OCI-LY7 (cell line): ENCODE results near the gene FBXL16. TPM values are rescaled to one million over a fixed set of nuclear protein-coding genes. Genes with fewer than 3 reads are reported as not detected.

ENCODE experiments used
- BruUV-seq: library from RNA; stranded (reverse); fragments of 400-500 nt; replicated peaks from 2 replicates; lab custom pipeline; 2021; lab: Mats Ljungman, UMichigan
- CTCF ChIA-PET: fragments of 300-600 bp; sonication (Branson Sonifier 250); formaldehyde crosslinking; loops from one replicate; lab custom pipeline; 2022; ENCODE audit warnings: antibody characterized with exemption; ENCODE audit not compliant: unreplicated experiment; lab: Charles Lee
- POLR2A ChIA-PET: fragments of 300-600 bp; sonication (Branson Sonifier 250); formaldehyde crosslinking; loops from one replicate; lab custom pipeline; 2022; ENCODE audit warnings: antibody characterized with exemption; lab: Charles Lee
- DNase-seq: peaks from one replicate; pipeline ENCODE4 v3.0.0-alpha.2; 2015; ENCODE audit warnings: low spot score
- H2AFZ ChIP-seq: fragments of 200-600 bp; sonication (generic), shearing (Covaris generic); 2 replicates; pipeline ENCODE4 v1.6.1; 2014; ENCODE audit warnings: mild to moderate bottlenecking, antibody characterized with exemption, low read length, moderate library complexity
- H3K27ac ChIP-seq: fragments of 200-600 bp; sonication (generic); 2 replicates; pipeline ENCODE4 v1.5.1; 2014; ENCODE audit warnings: mixed run types, low read depth, mild to moderate bottlenecking, moderate library complexity, low read length, inconsistent platforms; ENCODE audit not compliant: poor library complexity, severe bottlenecking
- H3K36me3 ChIP-seq: fragments of 200-600 bp; sonication (generic); 2 replicates; pipeline ENCODE4 v1.6.1; 2014; ENCODE audit warnings: mild to moderate bottlenecking, antibody characterized with exemption, low read length, moderate library complexity, mixed read lengths; ENCODE audit not compliant: insufficient read depth
- H3K4me1 ChIP-seq: fragments of 200-600 bp; sonication (generic); 2 replicates; pipeline ENCODE4 v1.5.1; 2014; ENCODE audit warnings: mild to moderate bottlenecking, low read length; ENCODE audit not compliant: insufficient read depth, poor library complexity, severe bottlenecking
- H3K4me2 ChIP-seq: fragments of 200-600 bp; sonication (generic); 2 replicates; pipeline ENCODE4 v1.6.1; 2014; ENCODE audit warnings: mild to moderate bottlenecking, low read length
- H3K4me3 ChIP-seq: fragments of 200-600 bp; sonication (generic); 2 replicates; pipeline ENCODE4 v1.5.1; 2014; ENCODE audit warnings: mild to moderate bottlenecking, low read depth, low read length; ENCODE audit not compliant: poor library complexity, severe bottlenecking
- H3K79me2 ChIP-seq: fragments of 200-600 bp; sonication (generic); 2 replicates; pipeline ENCODE4 v1.6.1; 2016; ENCODE audit warnings: low read depth, mild to moderate bottlenecking, low read length, moderate library complexity, mixed read lengths; ENCODE audit not compliant: insufficient read depth
- H3K9me2 ChIP-seq: fragments of 200-600 bp; sonication (generic); 2 replicates; pipeline ENCODE4 v1.6.1; 2016; ENCODE audit warnings: mild to moderate bottlenecking, low read length, mixed read lengths; ENCODE audit not compliant: insufficient read depth
- H3K9me3 ChIP-seq: fragments of 200-600 bp; sonication (generic); 2 replicates; pipeline ENCODE4 v1.6.1; 2014; ENCODE audit warnings: mild to moderate bottlenecking, mixed run types, low read length, mixed read lengths
- H4K20me1 ChIP-seq: fragments of 200-600 bp; sonication (generic); 2 replicates; pipeline ENCODE4 v1.6.1; 2014; ENCODE audit warnings: mild to moderate bottlenecking, antibody characterized with exemption, low read length, moderate library complexity, mixed read lengths; ENCODE audit not compliant: insufficient read depth
- EZH2phosphoT487 ChIP-seq: fragments of 200-600 bp; sonication (generic); IDR thresholded peaks from 2 replicates; pipeline ENCODE4 v1.6.1; 2018; ENCODE audit warnings: low read depth, borderline replicate concordance, mild to moderate bottlenecking, mixed run types, antibody characterized with exemption, low read length, moderate library complexity, mixed read lengths
- intact Hi-C: fragments of 100-400 bp; cut with micrococcal nuclease; formaldehyde crosslinking; loops from one replicate; pipeline ENCODE4 v1.10.0; 2022; ENCODE audit not compliant: unreplicated experiment
- total RNA-seq, 2 experiments: library from RNA; depleted of rRNA in 1 of 2; stranded (reverse); fragments of >200 nt in 1 of 2; shearing (Covaris generic) in 1 of 2; gene quantifications; 2 replicates each; pipeline ENCODE4 v1.2.3, GENCODE V29; 2014 to 2022
- TF ChIP-seq, protein P1 (sequence below): fragments of 200-600 bp; sonication (generic); conservative IDR thresholded peaks from 2 replicates; pipeline ENCODE4 v1.5.1; 2014; ENCODE audit warnings: mild to moderate bottlenecking, antibody characterized with exemption, low read length, moderate library complexity, mixed read lengths

FBXL16 gene
- total RNA-seq, 2 experiments from 2014 or later: 0.16 to 0.42 TPM

DNA sequence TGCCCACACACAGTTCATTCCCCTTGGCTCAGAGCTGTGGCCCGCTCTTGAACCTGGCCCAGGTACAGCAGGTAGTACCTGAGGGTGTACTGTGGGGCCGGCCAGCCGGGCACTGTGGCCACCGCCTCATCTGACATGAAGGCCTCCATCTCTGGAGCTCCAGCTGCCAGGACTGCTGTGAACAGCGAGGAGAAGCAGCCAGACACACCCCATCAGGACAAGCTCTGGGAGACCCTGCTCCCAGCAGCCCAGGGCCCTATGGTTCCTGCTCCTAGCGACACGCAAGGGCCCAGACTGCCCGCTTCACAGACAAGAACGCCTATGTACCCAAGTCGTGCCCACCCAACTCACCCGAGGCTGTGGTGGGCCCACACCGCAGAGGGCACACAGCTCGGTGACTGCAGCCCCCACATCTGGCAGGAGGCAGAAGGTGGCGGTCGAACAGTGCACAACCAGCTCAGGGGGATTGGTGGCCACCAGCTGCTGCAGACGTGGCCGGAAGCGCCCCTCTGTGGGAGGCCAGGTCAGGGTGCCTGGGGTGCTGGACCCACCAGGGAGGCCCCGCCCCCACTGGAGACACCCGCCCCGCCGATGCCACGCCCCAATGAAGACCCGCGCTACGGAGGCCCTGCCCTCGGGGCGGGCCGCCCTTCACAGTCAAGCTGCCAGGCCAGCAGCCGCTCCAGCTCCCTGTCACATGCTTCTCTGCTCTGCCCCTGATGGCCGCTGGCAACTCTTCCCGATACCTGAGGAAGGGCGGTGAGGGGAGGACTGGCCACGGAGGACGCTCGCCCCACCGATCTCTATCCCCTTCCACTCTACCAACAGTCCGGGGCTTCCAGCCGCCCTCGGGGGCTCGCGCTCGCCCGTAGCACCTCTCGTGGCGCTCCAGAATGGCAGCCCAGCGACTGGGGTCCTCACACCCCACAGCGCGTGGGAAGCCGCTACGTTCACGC lies 26.5 kb downstream of the FBXL16 start:
- peaks cover 5% of the 10 kb centered on the region; the same call in 1 of the 2 replicates for H4K20me1 ChIP-seq
- no peaks in the 10 kb centered on the region for H3K9me2 ChIP-seq
- H3K36me3 ChIP-seq: peaks cover 28% of the 10 kb centered on the region
- H3K4me1 ChIP-seq: peaks cover 35% of the 10 kb centered on the region
- POLR2A ChIA-PET: interaction anchor here (0.6 to 1.2 kb wide), 2 partner anchors 9 to 263 kb away, joined by 3 to 4 read pairs; no protein-coding TSS in a partner anchor
- intact Hi-C loops: loop anchor here (1.0 kb wide), 1 partner anchor 11 kb away; the partner anchor contains the start of gene RHOT2
- CTCF ChIA-PET: interaction anchor here (0.6 kb wide), 1 partner anchor 110 kb away, joined by 3 read pairs; no protein-coding TSS in a partner anchor
- TF ChIP-seq, protein P1, sequence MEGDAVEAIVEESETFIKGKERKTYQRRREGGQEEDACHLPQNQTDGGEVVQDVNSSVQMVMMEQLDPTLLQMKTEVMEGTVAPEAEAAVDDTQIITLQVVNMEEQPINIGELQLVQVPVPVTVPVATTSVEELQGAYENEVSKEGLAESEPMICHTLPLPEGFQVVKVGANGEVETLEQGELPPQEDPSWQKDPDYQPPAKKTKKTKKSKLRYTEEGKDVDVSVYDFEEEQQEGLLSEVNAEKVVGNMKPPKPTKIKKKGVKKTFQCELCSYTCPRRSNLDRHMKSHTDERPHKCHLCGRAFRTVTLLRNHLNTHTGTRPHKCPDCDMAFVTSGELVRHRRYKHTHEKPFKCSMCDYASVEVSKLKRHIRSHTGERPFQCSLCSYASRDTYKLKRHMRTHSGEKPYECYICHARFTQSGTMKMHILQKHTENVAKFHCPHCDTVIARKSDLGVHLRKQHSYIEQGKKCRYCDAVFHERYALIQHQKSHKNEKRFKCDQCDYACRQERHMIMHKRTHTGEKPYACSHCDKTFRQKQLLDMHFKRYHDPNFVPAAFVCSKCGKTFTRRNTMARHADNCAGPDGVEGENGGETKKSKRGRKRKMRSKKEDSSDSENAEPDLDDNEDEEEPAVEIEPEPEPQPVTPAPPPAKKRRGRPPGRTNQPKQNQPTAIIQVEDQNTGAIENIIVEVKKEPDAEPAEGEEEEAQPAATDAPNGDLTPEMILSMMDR: no peak
- TF ChIP-seq EZH2phosphoT487: no peak
- no TSS peak for BruUV-seq
- H3K4me2 ChIP-seq: peak overlapping the region; percentile 88
- H3K79me2 ChIP-seq: peaks cover 25% of the 10 kb centered on the region; the same call in 1 of the 2 replicates
- peak overlapping the region; percentile 58 for H3K4me3 ChIP-seq
- no peaks in the 10 kb centered on the region for H3K9me3 ChIP-seq
- peak; percentile 64 for DNase-seq
- no peak overlapping the region for H3K27ac ChIP-seq
- H2AFZ ChIP-seq: no peak overlapping the region

DNA sequence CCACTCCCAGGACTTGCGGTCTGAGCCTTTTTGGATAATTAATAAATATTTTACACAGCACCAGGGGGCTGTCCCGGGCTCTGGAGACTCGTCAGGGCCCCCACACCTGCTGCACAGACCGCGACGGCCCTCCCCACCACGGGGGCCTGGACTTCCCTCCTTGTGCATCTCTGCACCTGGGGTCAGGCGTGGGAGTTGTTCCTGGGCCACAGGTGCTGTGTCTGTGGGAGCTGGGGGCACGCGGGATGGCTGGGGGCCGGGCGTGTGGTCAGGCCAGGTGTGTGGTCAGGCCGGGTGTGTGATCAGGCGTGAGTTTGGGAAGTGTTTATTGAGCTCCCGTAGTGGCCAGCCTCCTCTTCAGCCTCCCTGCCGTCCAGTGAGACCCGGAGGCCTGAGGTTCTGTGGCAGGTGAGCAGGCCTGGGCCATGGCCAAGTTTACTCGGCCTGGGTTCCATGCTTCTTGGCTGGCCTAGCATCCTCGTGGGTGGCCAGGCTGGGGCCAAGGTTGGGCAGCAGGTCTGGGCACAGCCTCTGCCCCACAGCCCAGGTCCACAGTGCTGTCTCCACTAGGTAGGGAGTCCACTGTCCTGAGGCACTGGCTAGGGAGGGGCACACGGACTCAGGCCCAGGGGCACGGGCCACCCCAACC lies 27.3 kb downstream of the FBXL16 start:
- CTCF ChIA-PET: interaction anchor here (0.6 kb wide), 1 partner anchor 110 kb away, joined by 3 read pairs; no protein-coding TSS in a partner anchor

More for the DNA sequence above, 27.3 kb downstream of the FBXL16 start:
- no peak for DNase-seq
- Histone ChIP-seq H3K36me3 (peaks cover 32% of the 10 kb centered on the region), H3K9me3 (no peaks in the 10 kb centered on the region), H3K4me1 (peaks cover 31% of the 10 kb centered on the region), H4K20me1 (peaks cover 5% of the 10 kb centered on the region; the same call in 1 of the 2 replicates), H2AFZ (no peak overlapping the region), H3K9me2 (no peaks in the 10 kb centered on the region), H3K27ac (no peak overlapping the region), H3K79me2 (peaks cover 20% of the 10 kb centered on the region; the same call in 1 of the 2 replicates), H3K4me2 (no peak overlapping the region), H3K4me3 (no peak overlapping the region)
- no TSS peak for BruUV-seq
- TF ChIP-seq, protein P1: no peak
- no peak for TF ChIP-seq EZH2phosphoT487
- POLR2A ChIA-PET: interaction anchor here (1.2 kb wide), 1 partner anchor 8 kb away, joined by 4 read pairs; no protein-coding TSS in a partner anchor
- intact Hi-C loops: no loop called here
